ENCODE data around the gene MRTO4. TPM values are rescaled to one million over a fixed set of nuclear protein-coding genes. Genes with fewer than 3 reads are reported as not detected.
"Not testable (repeated sequence)": the region's sequence is repeated elsewhere in the genome, so short reads cannot be mapped to it uniquely, and the experiment has no call there.

Gene MRTO4
- total RNA-seq, 1 donor from 2014 or later, result 29.1 TPM

- Mint-ChIP-seq H3K27me3 (ENCODE audit: unreplicated experiment) (peaks cover 2% of the 10 kb centered on the region), H3K9me3 (ENCODE audit: unreplicated experiment) (no peaks in the 10 kb centered on the region), H3K36me3 (ENCODE audit: unreplicated experiment) (peaks cover 8% of the 10 kb centered on the region), H3K4me1 (ENCODE audit: low read depth, unreplicated experiment) (no peaks in the 10 kb centered on the region), H3K27ac (ENCODE audit: unreplicated experiment) (no peak overlapping the region), H3K4me3 (ENCODE audit: unreplicated experiment) (no peak overlapping the region)
- no peak for TF ChIP-seq CTCF (IDR thresholded peaks at IDR 0.05; ENCODE audit: partially characterized antibody, unreplicated experiment)
- no peak for DNase-seq
These were observed 28.4 kb upstream of the MRTO4 start for GRCh38 chr1:19222979-19223824.

- Mint-ChIP-seq H3K4me1 (ENCODE audit: low read depth, unreplicated experiment) (no peaks in the 10 kb centered on the region), H3K36me3 (ENCODE audit: unreplicated experiment) (no peaks in the 10 kb centered on the region), H3K4me3 (ENCODE audit: unreplicated experiment) (no peak overlapping the region), H3K27ac (ENCODE audit: unreplicated experiment) (no peak overlapping the region), H3K9me3 (ENCODE audit: unreplicated experiment) (no peaks in the 10 kb centered on the region), H3K27me3 (ENCODE audit: unreplicated experiment) (peaks cover 2% of the 10 kb centered on the region)
- TF ChIP-seq CTCF (IDR thresholded peaks at IDR 0.05; ENCODE audit: partially characterized antibody, unreplicated experiment), result no peak
- DNase-seq, result no peak
These were observed 22.4 kb upstream of the MRTO4 start for GRCh38 chr1:19229229-19229628.

DNA sequence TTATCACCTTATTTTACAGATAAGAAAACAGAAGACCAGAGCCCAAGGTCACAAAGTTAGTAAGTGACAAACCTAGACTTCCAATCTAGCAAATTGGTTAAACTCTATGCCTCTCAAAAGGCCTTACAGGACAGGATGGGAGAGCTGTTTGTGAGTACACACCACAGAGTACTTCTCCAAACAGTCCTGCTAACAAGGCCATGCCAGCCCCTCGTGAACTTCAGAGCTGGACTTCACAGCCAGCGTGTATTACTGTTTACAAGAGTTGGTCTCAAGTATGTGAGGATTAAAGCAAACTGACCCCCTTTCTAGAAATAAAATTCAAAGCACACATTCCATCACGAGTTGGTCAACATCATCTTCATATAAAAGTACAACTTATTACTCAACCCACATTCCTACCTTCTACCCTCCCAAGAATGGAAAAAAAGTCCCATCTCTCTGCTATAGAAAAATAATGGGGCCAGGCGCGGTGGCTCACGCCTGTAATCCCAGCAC, 21.7 kb upstream of the MRTO4 start:
- H3K36me3 Mint-ChIP-seq (ENCODE audit: unreplicated experiment), result no peaks in the 10 kb centered on the region
- H3K27me3 Mint-ChIP-seq (ENCODE audit: unreplicated experiment), result no peaks in the 10 kb centered on the region
- no peaks in the 10 kb centered on the region for H3K4me1 Mint-ChIP-seq (ENCODE audit: low read depth, unreplicated experiment)
- H3K27ac Mint-ChIP-seq (ENCODE audit: unreplicated experiment), result no peak overlapping the region
- no peaks in the 10 kb centered on the region for H3K9me3 Mint-ChIP-seq (ENCODE audit: unreplicated experiment)
- no peak for DNase-seq
- H3K4me3 Mint-ChIP-seq (ENCODE audit: unreplicated experiment), result no peak overlapping the region
- TF ChIP-seq CTCF (IDR thresholded peaks at IDR 0.05; ENCODE audit: partially characterized antibody, unreplicated experiment), result no peak

GRCh38 chr1:19231736-19232523, 19.7 kb upstream of the MRTO4 start:
- H3K4me1 Mint-ChIP-seq (ENCODE audit: low read depth, unreplicated experiment); H3K27me3 Mint-ChIP-seq (ENCODE audit: unreplicated experiment); H3K9me3 Mint-ChIP-seq (ENCODE audit: unreplicated experiment); H3K27ac Mint-ChIP-seq (ENCODE audit: unreplicated experiment); DNase-seq; H3K4me3 Mint-ChIP-seq (ENCODE audit: unreplicated experiment); H3K36me3 Mint-ChIP-seq (ENCODE audit: unreplicated experiment): not testable (repeated sequence)

- Mint-ChIP-seq H3K9me3 (ENCODE audit: unreplicated experiment) (no peaks in the 10 kb centered on the region), H3K27me3 (ENCODE audit: unreplicated experiment) (no peaks in the 10 kb centered on the region), H3K4me1 (ENCODE audit: low read depth, unreplicated experiment) (no peaks in the 10 kb centered on the region), H3K36me3 (ENCODE audit: unreplicated experiment) (no peaks in the 10 kb centered on the region), H3K4me3 (ENCODE audit: unreplicated experiment) (no peak overlapping the region), H3K27ac (ENCODE audit: unreplicated experiment) (no peak overlapping the region)
- no peak for TF ChIP-seq CTCF (IDR thresholded peaks at IDR 0.05; ENCODE audit: partially characterized antibody, unreplicated experiment)
- DNase-seq, result no peak
These were observed 19.1 kb upstream of the MRTO4 start for GRCh38 chr1:19232524-19232846.

Data from glutamatergic neuron (in vitro differentiated cells).